Caco-2 (cell line): ENCODE data around the gene SLC5A6. TPM values are rescaled to one million over a fixed set of nuclear protein-coding genes. Genes with fewer than 3 reads are reported as not detected.

ENCODE experiments used
- BruUV-seq: library from RNA; stranded (reverse); fragments of 400-500 nt; replicated peaks from 2 replicates; lab custom pipeline; 2021; lab: Mats Ljungman, UMichigan
- CTCF ChIA-PET: fragments of 300-600 bp; sonication (Branson Sonifier 250); formaldehyde crosslinking; loops from one replicate; lab custom pipeline; 2022; ENCODE audit warnings: antibody characterized with exemption; lab: Charles Lee
- POLR2A ChIA-PET: fragments of 300-600 bp; sonication (Branson Sonifier 250); formaldehyde crosslinking; loops from one replicate; lab custom pipeline; 2022; ENCODE audit warnings: antibody characterized with exemption; lab: Charles Lee
- DNase-seq, 2 experiments: peaks; one replicate each; pipeline versions ENCODE4 v3.0.0 to v3.0.0-alpha.2; 2020 to 2022
- H3K27me3 ChIP-seq: replicated peaks from 2 replicates; pipeline ENCODE4 v1.6.0; 2011; ENCODE audit warnings: low read length; ENCODE audit not compliant: control insufficient read depth, insufficient read depth
- H3K36me3 ChIP-seq: 2 replicates; pipeline ENCODE4 v1.5.1; 2011; ENCODE audit warnings: low read length; ENCODE audit not compliant: control insufficient read depth, insufficient read depth
- H3K4me1 ChIP-seq: fragments of 250-450 bp; sonication (Bioruptor Pico); 2 replicates; pipeline ENCODE4 v1.5.1; 2020; ENCODE audit warnings: mild to moderate bottlenecking
- H3K4me3 ChIP-seq: 2 replicates; pipeline ENCODE4 v1.5.1; 2011; ENCODE audit warnings: low read depth, mild to moderate bottlenecking, control low read depth, low read length
- H3K9me3 ChIP-seq: fragments of 250-450 bp; sonication (Bioruptor Pico); 2 replicates; pipeline ENCODE4 v1.5.1; 2020; ENCODE audit warnings: mild to moderate bottlenecking, moderate library complexity
- H3K27ac Mint-ChIP-seq: one replicate; pipeline ENCODE4 v1.8.0; 2022; ENCODE audit warnings: mixed read lengths; ENCODE audit not compliant: unreplicated experiment
- H3K27me3 Mint-ChIP-seq: one replicate; pipeline ENCODE4 v1.8.0; 2022; ENCODE audit warnings: mixed read lengths; ENCODE audit not compliant: insufficient read depth, unreplicated experiment
- H3K36me3 Mint-ChIP-seq: one replicate; pipeline ENCODE4 v1.8.0; 2022; ENCODE audit warnings: mild to moderate bottlenecking, mixed read lengths; ENCODE audit not compliant: insufficient read depth, unreplicated experiment
- H3K4me1 Mint-ChIP-seq: one replicate; pipeline ENCODE4 v1.8.0; 2022; ENCODE audit warnings: low read depth, mixed read lengths; ENCODE audit not compliant: unreplicated experiment
- H3K4me3 Mint-ChIP-seq: one replicate; pipeline ENCODE4 v1.8.0; 2022; ENCODE audit warnings: mild to moderate bottlenecking, moderate library complexity, mixed read lengths; ENCODE audit not compliant: unreplicated experiment
- H3K9me3 Mint-ChIP-seq: one replicate; pipeline ENCODE4 v1.8.0; 2022; ENCODE audit warnings: mixed read lengths; ENCODE audit not compliant: unreplicated experiment
- CTCF ChIP-seq, 2 experiments: fragments of 200-600 bp in 1 of 2; IDR thresholded peaks; 1 replicate in 1 of 2; 2 replicates in 1 of 2; pipeline versions ENCODE4 v1.5.1 to v1.8.0; 2011 to 2022; ENCODE audit warnings: antibody characterized with exemption in 1 of 2, control low read depth in 1 of 2, inconsistent platforms in 1 of 2, low read depth in 1 of 2, low read length in 1 of 2, mild to moderate bottlenecking in 1 of 2, moderate library complexity in 1 of 2; ENCODE audit not compliant: insufficient read depth in 1 of 2, severe bottlenecking in 1 of 2, unreplicated experiment in 1 of 2
- intact Hi-C: fragments of 100-400 bp; cut with micrococcal nuclease; formaldehyde crosslinking; loops from one replicate; pipeline ENCODE4 v1.10.0; 2022; ENCODE audit not compliant: unreplicated experiment
- total RNA-seq: library from RNA; stranded (reverse); gene quantifications from 2 replicates; pipeline ENCODE4 v1.2.3, GENCODE V29; 2022

SLC5A6 gene
- total RNA-seq, 1 experiment from 2014 or later = 98.2 TPM

DNA sequence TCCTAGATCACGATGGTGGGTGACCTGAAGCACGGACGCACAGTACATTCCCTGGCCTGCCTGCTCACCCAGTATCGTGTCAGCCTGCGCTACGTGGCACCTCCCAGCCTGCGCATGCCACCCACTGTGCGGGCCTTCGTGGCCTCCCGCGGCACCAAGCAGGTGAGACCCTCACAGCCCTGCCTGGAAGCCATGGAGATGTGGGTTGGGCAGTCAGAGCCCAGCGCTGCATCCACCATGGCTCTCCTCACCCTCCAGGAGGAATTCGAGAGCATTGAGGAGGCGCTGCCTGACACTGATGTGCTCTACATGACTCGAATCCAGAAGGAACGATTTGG, 30.5 kb upstream of the SLC5A6 start:
- Histone ChIP-seq H3K36me3 (peaks cover 2% of the 10 kb centered on the region; the same call in 1 of the 2 replicates), H3K4me3 (no peak overlapping the region), H3K27me3 (no peaks in the 10 kb centered on the region), H3K4me1 (no peaks in the 10 kb centered on the region), H3K9me3 (no peaks in the 10 kb centered on the region)
- POLR2A ChIA-PET = no interaction called here
- no peak for DNase-seq
- H3K36me3 Mint-ChIP-seq = peaks cover 57% of the 10 kb centered on the region
- H3K27ac Mint-ChIP-seq = no peak overlapping the region
- no TSS peak for BruUV-seq
- intact Hi-C loops = no loop called here
- no peaks in the 10 kb centered on the region for H3K27me3 Mint-ChIP-seq
- no peak overlapping the region for H3K4me3 Mint-ChIP-seq
- no peaks in the 10 kb centered on the region for H3K4me1 Mint-ChIP-seq
- CTCF ChIA-PET = no interaction called here
- no peaks in the 10 kb centered on the region for H3K9me3 Mint-ChIP-seq
- no peak for TF ChIP-seq CTCF (IDR thresholded peaks at IDR 0.05; ENCODE audit: insufficient read depth in 1 of 2, low read depth in 1 of 2, low read length in 1 of 2, severe bottlenecking in 1 of 2, unreplicated experiment in 1 of 2)

- no peak for DNase-seq
- H3K27me3 Mint-ChIP-seq = no peaks in the 10 kb centered on the region
- Histone ChIP-seq H3K4me3 (no peak overlapping the region), H3K4me1 (no peaks in the 10 kb centered on the region), H3K9me3 (no peaks in the 10 kb centered on the region), H3K36me3 (peaks cover 2% of the 10 kb centered on the region; the same call in 1 of the 2 replicates), H3K27me3 (no peaks in the 10 kb centered on the region)
- no peaks in the 10 kb centered on the region for H3K4me1 Mint-ChIP-seq
- TF ChIP-seq CTCF (IDR thresholded peaks at IDR 0.05; ENCODE audit: insufficient read depth in 1 of 2, low read depth in 1 of 2, low read length in 1 of 2, severe bottlenecking in 1 of 2, unreplicated experiment in 1 of 2) = no peak
- H3K9me3 Mint-ChIP-seq = no peaks in the 10 kb centered on the region
- intact Hi-C loops = no loop called here
- ChIA-PET CTCF (no interaction called here), POLR2A (no interaction called here)
- H3K36me3 Mint-ChIP-seq = peaks cover 60% of the 10 kb centered on the region
- H3K27ac Mint-ChIP-seq = no peak overlapping the region
- BruUV-seq = no TSS peak
- no peak overlapping the region for H3K4me3 Mint-ChIP-seq
Measured at GRCh38 chr2:27241761-27242613, 29.9 kb upstream of the SLC5A6 start.

DNA sequence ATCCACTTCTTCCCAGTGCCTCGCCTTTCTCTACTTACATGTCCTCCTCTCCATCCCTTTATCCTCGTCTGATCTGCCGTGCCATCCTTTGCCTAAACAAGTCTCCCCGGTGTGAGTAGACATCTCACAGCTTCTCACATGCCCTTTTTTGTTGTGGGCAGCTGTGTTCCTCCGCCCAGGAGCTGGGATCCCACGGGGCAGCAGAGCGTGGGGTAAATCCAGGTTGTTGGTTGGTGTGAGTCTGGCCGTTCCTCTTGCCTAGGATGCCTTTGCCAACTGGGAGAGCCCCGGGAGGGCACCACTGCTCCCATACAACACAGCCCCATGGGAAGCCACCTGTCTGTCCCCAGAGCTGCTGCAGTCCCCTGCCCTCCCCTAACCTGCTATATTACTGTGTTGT, 28.3 kb upstream of the SLC5A6 start:
- TF ChIP-seq CTCF (IDR thresholded peaks at IDR 0.05; ENCODE audit: insufficient read depth in 1 of 2, low read depth in 1 of 2, low read length in 1 of 2, severe bottlenecking in 1 of 2, unreplicated experiment in 1 of 2) = no peak
- intact Hi-C loops = no loop called here
- BruUV-seq = no TSS peak
- no peaks in the 10 kb centered on the region for H3K27me3 ChIP-seq
- no peak overlapping the region for H3K4me3 ChIP-seq
- peaks cover 5% of the 10 kb centered on the region; the same call in 1 of the 2 replicates for H3K36me3 ChIP-seq
- no peaks in the 10 kb centered on the region for H3K4me1 ChIP-seq
- ChIA-PET POLR2A (no interaction called here), CTCF (no interaction called here)
- Mint-ChIP-seq H3K4me3 (no peak overlapping the region), H3K27ac (no peak overlapping the region), H3K9me3 (no peaks in the 10 kb centered on the region), H3K36me3 (peaks cover 73% of the 10 kb centered on the region), H3K27me3 (no peaks in the 10 kb centered on the region), H3K4me1 (no peaks in the 10 kb centered on the region)
- H3K9me3 ChIP-seq = no peaks in the 10 kb centered on the region
- no peak for DNase-seq
